ENCODE data around the gene ARV1.
"Not testable (repeated sequence)": the region's sequence is repeated elsewhere in the genome, so short reads cannot be mapped to it uniquely, and the experiment has no call there.

GRCh38 chr1:230984622-230985515 is 6.0 kb downstream of the ARV1 start:
- TF ChIP-seq MAX, CTCF (IDR thresholded peaks at IDR 0.05): not testable (repeated sequence)

All from A549 (cell line).